Activated B cell treated with CpG ODN at 0.5 μM for 24 hours (primary cell): ENCODE results near the gene IBTK. TPM values are rescaled to one million over a fixed set of nuclear protein-coding genes. Genes with fewer than 3 reads are reported as not detected.
"Not testable (repeated sequence)": the region's sequence is repeated elsewhere in the genome, so short reads cannot be mapped to it uniquely, and the experiment has no call there.

Experiments
- ATAC-seq: fragments of 200-7000 bp; cut with Tn5 transposase; one replicate; pipeline ENCODE4 v1.10.0; 2021; ENCODE audit warnings: low read depth, mild to moderate bottlenecking, moderate library complexity
- CTCF ChIA-PET: fragments of 350-600 bp; sonication (Branson Sonifier 250); formaldehyde crosslinking; loops from one replicate; lab custom pipeline; 2021; ENCODE audit warnings: antibody characterized with exemption; lab: Charles Lee
- POLR2A ChIA-PET: fragments of 350-600 bp; sonication (Branson Sonifier 250); formaldehyde crosslinking; loops from one replicate; lab custom pipeline; 2021; ENCODE audit warnings: antibody characterized with exemption; lab: Charles Lee
- DNase-seq: peaks from one replicate; pipeline ENCODE4 v3.0.0; 2022
- H3K27ac Mint-ChIP-seq: one replicate; pipeline ENCODE4 v1.8.0; 2020; ENCODE audit warnings: mixed read lengths
- H3K27me3 Mint-ChIP-seq: one replicate; pipeline ENCODE4 v1.8.0; 2021; ENCODE audit warnings: mixed read lengths
- H3K36me3 Mint-ChIP-seq: one replicate; pipeline ENCODE4 v1.8.0; 2021; ENCODE audit warnings: low read depth, mixed read lengths
- H3K4me1 Mint-ChIP-seq: one replicate; pipeline ENCODE4 v1.8.0; 2021; ENCODE audit warnings: mixed read lengths
- H3K4me3 Mint-ChIP-seq: one replicate; pipeline ENCODE4 v1.8.0; 2020; ENCODE audit warnings: mild to moderate bottlenecking, mixed read lengths
- H3K9me3 Mint-ChIP-seq: one replicate; pipeline ENCODE4 v1.8.0; 2020; ENCODE audit warnings: mixed read lengths
- CTCF ChIP-seq: fragments of 200-600 bp; IDR thresholded peaks from one replicate; pipeline ENCODE4 v1.8.0; 2022; ENCODE audit warnings: antibody characterized with exemption, mild to moderate bottlenecking
- intact Hi-C: fragments of 100-400 bp; cut with micrococcal nuclease; formaldehyde crosslinking; loops from one replicate; pipeline ENCODE4 v1.15.1; 2024
- total RNA-seq: library from RNA; stranded (reverse); gene quantifications from 2 replicates; pipeline ENCODE4 v1.2.3, GENCODE V29; 2022

IBTK gene
- total RNA-seq, 1 donor from 2014 or later: 30.1 TPM

GRCh38 chr6:82211326-82211725 lies 36.2 kb downstream of the IBTK start:
- ATAC-seq (no peak), DNase-seq (no peak)
- CTCF ChIA-PET: no interaction called here
- intact Hi-C loops: no loop called here
- Mint-ChIP-seq H3K27ac (no peak overlapping the region), H3K36me3 (peaks cover 74% of the 10 kb centered on the region), H3K4me3 (no peak overlapping the region), H3K9me3 (no peaks in the 10 kb centered on the region), H3K27me3 (no peaks in the 10 kb centered on the region), H3K4me1 (no peaks in the 10 kb centered on the region)
- no peak for TF ChIP-seq CTCF
- POLR2A ChIA-PET: no interaction called here

- no peak for TF ChIP-seq CTCF
- ATAC-seq (no peak), DNase-seq (no peak)
- intact Hi-C loops: no loop called here
- H3K27ac Mint-ChIP-seq: no peak overlapping the region
- H3K4me3 Mint-ChIP-seq: no peak overlapping the region
- no peaks in the 10 kb centered on the region for H3K4me1 Mint-ChIP-seq
- peaks cover 76% of the 10 kb centered on the region for H3K36me3 Mint-ChIP-seq
- CTCF ChIA-PET: no interaction called here
- no peaks in the 10 kb centered on the region for H3K27me3 Mint-ChIP-seq
- POLR2A ChIA-PET: no interaction called here
- no peaks in the 10 kb centered on the region for H3K9me3 Mint-ChIP-seq
These were observed 38.6 kb downstream of the IBTK start for GRCh38 chr6:82208913-82209312.

- H3K27me3 Mint-ChIP-seq: no peaks in the 10 kb centered on the region
- no peak for DNase-seq
These were observed 41.6 kb downstream of the IBTK start for GRCh38 chr6:82205930-82206392.

GRCh38 chr6:82204020-82204419 lies 43.5 kb downstream of the IBTK start:
- Mint-ChIP-seq H3K27ac (no peak overlapping the region), H3K36me3 (peaks cover 78% of the 10 kb centered on the region), H3K4me3 (no peak overlapping the region), H3K9me3 (no peaks in the 10 kb centered on the region), H3K4me1 (no peaks in the 10 kb centered on the region), H3K27me3 (no peaks in the 10 kb centered on the region)
- no peak for TF ChIP-seq CTCF
- CTCF ChIA-PET: no interaction called here
- intact Hi-C loops: no loop called here
- ATAC-seq: no peak
- POLR2A ChIA-PET: no interaction called here
- DNase-seq: no peak

More at GRCh38 chr6:82205930-82206392, 41.6 kb downstream of the IBTK start:
- no peak for ATAC-seq
- POLR2A ChIA-PET: no interaction called here
- Mint-ChIP-seq H3K9me3 (no peaks in the 10 kb centered on the region), H3K36me3 (peaks cover 76% of the 10 kb centered on the region), H3K27ac (no peak overlapping the region), H3K4me1 (no peaks in the 10 kb centered on the region), H3K4me3 (no peak overlapping the region)
- CTCF ChIA-PET: no interaction called here
- intact Hi-C loops: no loop called here
- no peak for TF ChIP-seq CTCF

- no peak for TF ChIP-seq CTCF
- POLR2A ChIA-PET: no interaction called here
- Mint-ChIP-seq H3K4me3 (no peak overlapping the region), H3K4me1 (no peaks in the 10 kb centered on the region), H3K27me3 (no peaks in the 10 kb centered on the region), H3K27ac (no peak overlapping the region), H3K9me3 (no peaks in the 10 kb centered on the region), H3K36me3 (peaks cover 78% of the 10 kb centered on the region)
- intact Hi-C loops: no loop called here
- CTCF ChIA-PET: no interaction called here
- ATAC-seq (no peak), DNase-seq (no peak)
These were observed 49.8 kb downstream of the IBTK start for GRCh38 chr6:82197784-82198183.

- H3K9me3 Mint-ChIP-seq, DNase-seq, H3K27ac Mint-ChIP-seq, H3K27me3 Mint-ChIP-seq, POLR2A ChIA-PET, H3K4me3 Mint-ChIP-seq, CTCF ChIA-PET, intact Hi-C loops, ATAC-seq, H3K4me1 Mint-ChIP-seq: not testable (repeated sequence)
- peaks cover 77% of the 10 kb centered on the region for H3K36me3 Mint-ChIP-seq
These were observed 50.3 kb downstream of the IBTK start for GRCh38 chr6:82197245-82197644.
